ENCODE measurements around the gene CPPED1. TPM values are rescaled to one million over a fixed set of nuclear protein-coding genes. Genes with fewer than 3 reads are reported as not detected.

CPPED1 gene
- total RNA-seq, 1 experiment from 2014 or later, result 8.1 TPM

- no TSS peak for BruUV-seq (replicated peaks)
- ChIA-PET CTCF (no interaction called here), RAD21 (ENCODE audit: low non-redundant PET in 1 of 2, low total read pairs in 2 of 2, uncharacterized antibody in 2 of 2, unreplicated experiment in 2 of 2) (no interaction called here), POLR2A (no interaction called here)
- H3K4me2 ChIP-seq (ENCODE audit: low read length), result no peak overlapping the region
- H3K79me2 ChIP-seq (ENCODE audit: insufficient read depth, low read length), result no peaks in the 10 kb centered on the region
- ATAC-seq (no peak), DNase-seq (ENCODE audit: low read depth, low spot score) (no peak)
- H3K27ac ChIP-seq (ENCODE audit: low read depth, low read length), result no peak overlapping the region
- no peaks in the 10 kb centered on the region for H4K20me1 ChIP-seq (ENCODE audit: insufficient read depth)
- no peak overlapping the region for H2AFZ ChIP-seq (ENCODE audit: low read depth, low read length, poor library complexity, severe bottlenecking)
- no peaks in the 10 kb centered on the region for H3K9me3 ChIP-seq (ENCODE audit: control insufficient read depth in 1 of 2, insufficient read depth in 1 of 2, low read depth in 1 of 2, low read length in 2 of 2)
- no peak overlapping the region for H3K9ac ChIP-seq (ENCODE audit: low read length)
- intact Hi-C loops (cut with micrococcal nuclease), result no loop called here
- H3K9me2 ChIP-seq (ENCODE audit: insufficient read depth), result no peaks in the 10 kb centered on the region
- no peak overlapping the region for H3K4me3 ChIP-seq (replicated peaks in 1 of 2; ENCODE audit: low read depth in 1 of 2, low read length in 2 of 2)
- H3K27me3 ChIP-seq (ENCODE audit: insufficient read depth, low read length), result no peaks in the 10 kb centered on the region
- peaks cover 10 to 11% of the 10 kb centered on the region in 2 experiments for H3K4me1 ChIP-seq (ENCODE audit: control insufficient read depth in 1 of 2, insufficient read depth in 2 of 2, low read length in 2 of 2)
- no peak for TF ChIP-seq JUND (IDR thresholded peaks at IDR 0.05)
- no peak for TF ChIP-seq FOSL1 (IDR thresholded peaks at IDR 0.05; ENCODE audit: low read depth)
- no peak for TF ChIP-seq EGR1 (IDR thresholded peaks at IDR 0.05; ENCODE audit: low read depth)
- TF ChIP-seq ATF3 (IDR thresholded peaks at IDR 0.05), result no peak
- no peak for TF ChIP-seq ZBTB33 (IDR thresholded peaks at IDR 0.05; ENCODE audit: extremely low read depth, insufficient replicate concordance, low read length)
- no peak for TF ChIP-seq ZFX (IDR thresholded peaks at IDR 0.05)
- no peak for TF ChIP-seq EZH2 (IDR thresholded peaks at IDR 0.05)
- TF ChIP-seq YY1 (IDR thresholded peaks at IDR 0.05; ENCODE audit: extremely low read depth, insufficient replicate concordance, low read depth, low read length), result no peak
- TF ChIP-seq POLR2AphosphoS5 (IDR thresholded peaks at IDR 0.05; ENCODE audit: low read depth, low read length), result no peak
- no peak for TF ChIP-seq CBX3 (IDR thresholded peaks at IDR 0.05; ENCODE audit: low read depth)
- TF ChIP-seq, protein P1, sequence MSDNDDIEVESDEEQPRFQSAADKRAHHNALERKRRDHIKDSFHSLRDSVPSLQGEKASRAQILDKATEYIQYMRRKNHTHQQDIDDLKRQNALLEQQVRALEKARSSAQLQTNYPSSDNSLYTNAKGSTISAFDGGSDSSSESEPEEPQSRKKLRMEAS (IDR thresholded peaks at IDR 0.05), result no peak
- TF ChIP-seq ELF1 (IDR thresholded peaks at IDR 0.05; ENCODE audit: borderline replicate concordance, low read depth), result no peak
- TF ChIP-seq POLR2A (IDR thresholded peaks at IDR 0.05; ENCODE audit: borderline replicate concordance, extremely low read depth, insufficient read depth, insufficient read length), result no peak
- no peak for TF ChIP-seq CEBPB (IDR thresholded peaks at IDR 0.05; ENCODE audit: low read depth)
- TF ChIP-seq ZNF274 (IDR thresholded peaks at IDR 0.05; ENCODE audit: low read depth, low read length), result no peak
- no peak for TF ChIP-seq TCF7L2 (IDR thresholded peaks at IDR 0.05; ENCODE audit: borderline replicate concordance, extremely low read depth, insufficient read depth, insufficient read length)
- TF ChIP-seq, protein P2, sequence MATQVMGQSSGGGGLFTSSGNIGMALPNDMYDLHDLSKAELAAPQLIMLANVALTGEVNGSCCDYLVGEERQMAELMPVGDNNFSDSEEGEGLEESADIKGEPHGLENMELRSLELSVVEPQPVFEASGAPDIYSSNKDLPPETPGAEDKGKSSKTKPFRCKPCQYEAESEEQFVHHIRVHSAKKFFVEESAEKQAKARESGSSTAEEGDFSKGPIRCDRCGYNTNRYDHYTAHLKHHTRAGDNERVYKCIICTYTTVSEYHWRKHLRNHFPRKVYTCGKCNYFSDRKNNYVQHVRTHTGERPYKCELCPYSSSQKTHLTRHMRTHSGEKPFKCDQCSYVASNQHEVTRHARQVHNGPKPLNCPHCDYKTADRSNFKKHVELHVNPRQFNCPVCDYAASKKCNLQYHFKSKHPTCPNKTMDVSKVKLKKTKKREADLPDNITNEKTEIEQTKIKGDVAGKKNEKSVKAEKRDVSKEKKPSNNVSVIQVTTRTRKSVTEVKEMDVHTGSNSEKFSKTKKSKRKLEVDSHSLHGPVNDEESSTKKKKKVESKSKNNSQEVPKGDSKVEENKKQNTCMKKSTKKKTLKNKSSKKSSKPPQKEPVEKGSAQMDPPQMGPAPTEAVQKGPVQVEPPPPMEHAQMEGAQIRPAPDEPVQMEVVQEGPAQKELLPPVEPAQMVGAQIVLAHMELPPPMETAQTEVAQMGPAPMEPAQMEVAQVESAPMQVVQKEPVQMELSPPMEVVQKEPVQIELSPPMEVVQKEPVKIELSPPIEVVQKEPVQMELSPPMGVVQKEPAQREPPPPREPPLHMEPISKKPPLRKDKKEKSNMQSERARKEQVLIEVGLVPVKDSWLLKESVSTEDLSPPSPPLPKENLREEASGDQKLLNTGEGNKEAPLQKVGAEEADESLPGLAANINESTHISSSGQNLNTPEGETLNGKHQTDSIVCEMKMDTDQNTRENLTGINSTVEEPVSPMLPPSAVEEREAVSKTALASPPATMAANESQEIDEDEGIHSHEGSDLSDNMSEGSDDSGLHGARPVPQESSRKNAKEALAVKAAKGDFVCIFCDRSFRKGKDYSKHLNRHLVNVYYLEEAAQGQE (IDR thresholded peaks at IDR 0.05; ENCODE audit: low read depth), result no peak
- TF ChIP-seq SP1 (IDR thresholded peaks at IDR 0.05; ENCODE audit: low read depth), result no peak
- H3K36me3 ChIP-seq (ENCODE audit: control insufficient read depth in 1 of 2, insufficient read depth in 2 of 2, low read length in 2 of 2), result no peaks in the 10 kb centered on the region
Observed at GRCh38 chr16:12837291-12837690, 33.6 kb upstream of the CPPED1 start.
